ENCODE data around the gene RAB8A.

DNA sequence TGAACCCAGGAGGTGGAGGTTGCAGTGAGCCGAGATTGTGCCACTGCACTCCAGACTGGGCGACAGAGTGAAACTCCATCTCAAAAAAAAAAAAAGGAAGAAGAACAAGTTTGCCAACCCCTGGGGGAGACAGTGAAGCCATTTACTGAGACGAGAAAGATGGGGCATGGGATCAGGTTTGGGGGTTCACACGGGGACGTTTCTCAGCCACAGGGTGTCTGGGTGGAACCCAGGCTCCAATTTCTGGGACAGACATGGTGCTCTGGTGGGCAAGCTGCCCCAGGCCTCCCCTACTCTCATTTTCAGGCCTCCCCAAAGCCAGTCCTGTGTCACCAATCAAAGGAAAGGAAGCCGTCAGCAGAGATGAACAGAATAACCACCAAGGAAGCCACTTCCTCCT, 45.2 kb downstream of the RAB8A start:
- no peak for TF ChIP-seq EZH2phosphoT487 (IDR thresholded peaks at IDR 0.05)
- TF ChIP-seq CTCF (IDR thresholded peaks at IDR 0.05), result no peak
- no peak for TF ChIP-seq EZH2 (IDR thresholded peaks at IDR 0.05)
